GM21528 (cell line): ENCODE results near the gene ONECUT3.

Experiments used
- ATAC-seq: cut with Tn5 transposase; IDR thresholded peaks from one replicate; pipeline ENCODE4 v1.9.1; 2021; ENCODE audit warnings: mild to moderate bottlenecking, moderate library complexity; ENCODE audit not compliant: unreplicated experiment, low FRiP score

The ONECUT3 gene

DNA sequence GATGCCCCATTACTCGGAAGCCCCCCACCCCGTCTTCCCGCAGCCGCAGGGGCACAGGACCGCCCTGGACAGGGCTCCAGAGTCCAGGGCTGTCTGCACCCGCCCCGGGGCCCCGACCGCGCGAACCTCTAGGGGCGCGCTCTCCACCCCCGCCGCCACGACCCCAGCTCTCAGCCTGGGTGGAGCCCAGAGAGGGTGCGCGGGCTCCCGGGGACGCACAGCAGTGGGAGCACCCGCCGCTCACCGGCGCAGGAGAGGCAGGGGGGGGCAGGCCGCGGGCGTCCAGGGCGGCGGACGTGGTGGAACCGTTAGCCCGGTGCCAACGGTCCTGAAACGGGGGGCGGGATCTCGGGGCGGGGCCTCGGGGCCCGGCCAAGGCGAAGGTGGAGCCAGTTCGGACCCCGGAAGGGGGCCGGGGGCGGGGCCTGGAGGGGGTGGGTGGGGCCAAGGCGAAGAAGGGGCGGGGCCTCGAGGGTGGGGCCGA, 58.7 kb downstream of the ONECUT3 start, which contains the start of gene ATP8B3:
Gene ATP8B3 (minus strand): TSS at position 335 of the 484 bp plus-strand sequence. CDS start 540 bp downstream, outside the sequence.
- peak; percentile 16 for ATAC-seq

- peak; percentile 79 for ATAC-seq
Measured at GRCh38 chr19:1812426-1813191, 59.3 kb downstream of the ONECUT3 start.

- no peak for ATAC-seq
Measured at GRCh38 chr19:1813192-1814182, 60.2 kb downstream of the ONECUT3 start.

GRCh38 chr19:1814391-1814790, 61.1 kb downstream of the ONECUT3 start:
- no peak for ATAC-seq

GRCh38 chr19:1814833-1815604, 61.7 kb downstream of the ONECUT3 start:
- no peak for ATAC-seq

DNA sequence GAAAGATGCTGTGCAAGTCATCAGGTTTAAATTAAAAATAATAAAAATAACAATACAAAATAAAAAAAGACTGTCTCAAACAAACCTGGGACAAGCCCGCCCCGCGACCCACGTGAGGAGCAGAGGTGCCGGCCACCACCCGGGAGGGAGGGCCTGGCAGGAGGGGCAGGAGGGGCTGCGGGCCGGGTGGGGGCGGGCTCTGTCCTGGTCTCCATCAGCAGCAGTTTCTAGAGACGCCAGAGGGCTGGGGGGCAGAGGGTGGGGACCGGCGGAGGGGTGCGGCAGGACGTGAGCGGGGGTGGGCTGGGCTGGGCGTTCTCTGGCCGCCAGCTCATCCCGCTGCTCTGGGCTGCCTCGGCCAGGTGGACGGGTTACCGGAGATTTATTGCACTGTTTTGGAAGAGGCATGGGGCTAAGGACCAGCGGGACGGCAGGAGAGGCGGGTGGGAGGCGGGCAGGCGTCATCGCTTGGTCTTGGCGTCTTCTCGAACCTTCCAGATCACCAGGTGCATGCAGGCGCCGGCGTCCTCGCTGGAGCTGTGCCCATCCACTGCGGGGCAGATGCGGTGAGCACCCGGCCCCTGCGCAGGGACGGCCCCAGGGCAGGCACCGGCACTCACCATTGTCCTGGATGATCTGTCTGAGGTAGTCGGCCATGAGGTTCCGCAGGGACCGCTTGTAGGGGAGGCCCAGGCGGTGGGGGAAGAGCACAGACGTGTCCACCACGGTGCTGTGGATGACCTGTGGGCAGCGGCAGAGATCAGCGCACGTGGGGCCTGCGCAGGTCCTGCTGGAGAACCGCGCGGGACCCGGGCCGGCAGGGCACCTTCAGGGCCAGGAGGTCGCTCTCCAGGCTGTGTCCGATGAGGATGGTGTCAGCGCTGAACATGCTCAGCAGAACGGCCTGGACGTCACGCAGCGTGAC, 62.6 kb downstream of the ONECUT3 start:
- no peak for ATAC-seq

GRCh38 chr19:1816530-1817298, 63.4 kb downstream of the ONECUT3 start:
- no peak for ATAC-seq

GRCh38 chr19:1817553-1818179, 64.4 kb downstream of the ONECUT3 start:
- ATAC-seq: no peak

DNA sequence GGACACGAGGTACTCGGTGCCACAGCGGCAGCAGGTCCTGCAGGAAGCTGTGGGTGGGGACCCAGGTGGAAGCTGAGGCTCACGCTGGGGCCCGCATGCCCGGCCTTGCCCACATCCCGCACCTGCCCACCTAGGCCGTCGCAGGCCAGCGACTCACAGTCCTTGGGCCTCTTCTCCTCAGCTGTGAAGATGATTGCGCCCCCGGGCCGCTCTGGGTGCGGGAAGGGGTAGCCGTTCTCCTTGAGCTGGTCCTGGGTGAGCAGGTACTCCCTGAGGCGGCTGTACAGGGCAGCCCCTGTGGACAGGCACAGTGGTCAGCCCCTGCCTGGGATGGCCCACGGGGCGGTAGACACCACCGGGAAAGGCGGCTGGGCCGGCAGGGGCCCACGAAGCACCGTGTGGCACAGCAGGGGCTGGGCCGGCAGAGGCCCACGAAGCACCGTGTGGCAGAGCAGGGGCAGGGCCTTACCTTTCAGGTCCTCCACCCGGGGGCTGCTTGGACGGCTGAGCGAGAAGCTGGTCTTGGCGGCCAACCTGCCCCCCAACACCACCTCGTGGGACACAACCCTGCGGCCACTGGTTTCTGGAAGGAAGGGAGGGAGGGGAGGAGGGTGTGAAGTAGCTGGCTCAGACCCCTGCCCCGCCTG, 65.4 kb downstream of the ONECUT3 start:
- ATAC-seq: no peak

GRCh38 chr19:1819341-1820255, 66.3 kb downstream of the ONECUT3 start:
- no peak for ATAC-seq

- ATAC-seq: no peak
Measured at GRCh38 chr19:1822210-1822609, 68.9 kb downstream of the ONECUT3 start.

GRCh38 chr19:1823020-1823419, 69.7 kb downstream of the ONECUT3 start:
- no peak for ATAC-seq

GRCh38 chr19:1823539-1824251, 70.4 kb downstream of the ONECUT3 start:
- no peak for ATAC-seq

DNA sequence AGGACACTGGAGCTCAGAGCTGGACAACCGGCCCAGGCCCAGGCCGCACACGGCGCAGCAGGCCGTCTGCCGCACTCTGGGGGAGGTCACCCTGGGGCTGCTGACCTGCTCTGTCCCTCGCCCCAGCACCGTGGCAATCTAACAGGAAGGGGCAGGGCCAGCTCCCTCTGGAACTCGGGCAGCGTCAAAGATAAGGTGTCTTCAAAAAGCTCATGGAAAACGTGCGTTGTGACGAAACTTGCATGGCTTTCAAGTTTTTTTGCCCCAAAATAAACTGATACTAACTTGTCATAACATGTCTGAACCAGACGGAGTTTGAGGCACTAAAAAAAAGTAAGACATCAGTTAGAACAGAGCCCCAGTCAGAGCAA, 70.9 kb downstream of the ONECUT3 start:
- ATAC-seq: no peak

DNA sequence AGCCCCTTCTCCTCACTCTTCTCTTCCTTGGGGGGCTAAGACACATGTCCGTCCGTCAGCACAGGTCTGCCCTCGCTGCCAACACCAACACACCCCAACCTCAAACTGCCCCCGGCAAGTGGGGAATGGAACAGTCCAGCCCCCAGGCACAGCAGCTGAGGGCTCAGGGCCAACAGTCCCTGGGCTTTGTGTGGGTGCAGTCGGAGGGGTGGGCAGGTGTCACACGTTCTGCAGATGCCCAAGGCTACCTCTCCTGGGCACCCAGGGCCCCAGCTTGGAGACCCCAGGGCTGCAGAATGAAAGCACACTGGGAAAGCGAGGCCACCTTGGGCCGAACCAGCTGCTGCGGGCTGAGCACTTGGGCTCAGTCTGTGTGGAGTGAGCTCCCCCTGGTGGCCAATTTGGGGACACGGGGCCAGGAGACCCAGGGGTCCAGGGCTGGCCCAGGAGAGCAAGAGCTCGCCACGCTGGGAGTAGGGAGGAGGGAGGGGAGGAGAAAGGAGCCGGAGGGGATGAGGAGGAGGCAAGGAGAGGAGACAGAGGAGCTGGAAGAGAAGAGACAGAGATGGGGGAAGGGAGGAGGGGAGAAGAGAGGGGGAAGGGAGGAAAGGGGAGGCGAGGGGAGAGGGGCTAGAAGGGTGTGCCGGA, 72.7 kb downstream of the ONECUT3 start:
- ATAC-seq: no peak
